ENCODE results near the gene RSRC1. TPM values are rescaled to one million over a fixed set of nuclear protein-coding genes. Genes with fewer than 3 reads are reported as not detected.

RSRC1 gene
- total and polyA plus RNA-seq, 2 of the 8 experiments (the other 6 are each of a cell fraction or from before 2014, with no cell fraction given), result 2.0 to 27.9 TPM

GRCh38 chr3:158233791-158234190 is 123.9 kb downstream of the RSRC1 start:
- Histone ChIP-seq H3K27me3 (replicated peaks in 1 of 4; ENCODE audit: control insufficient read depth in 3 of 4, extremely low read depth in 1 of 4, insufficient read depth in 3 of 4, low read length in 3 of 4) (no peaks in the 10 kb centered on the region), H3K23ac (ENCODE audit: insufficient read length) (no peak overlapping the region), H3K9me3 (ENCODE audit: insufficient read depth in 2 of 2, low read depth in 1 of 2, low read length in 1 of 2) (no peaks in the 10 kb centered on the region), H4K20me1 (replicated peaks in 1 of 2; ENCODE audit: control insufficient read depth in 1 of 2, insufficient read depth in 2 of 2, low read length in 2 of 2) (no peaks in the 10 kb centered on the region), H4K91ac (replicated peaks; ENCODE audit: insufficient read length, low read length) (no peak overlapping the region), H3K18ac (ENCODE audit: extremely low read depth, low read length) (no peak overlapping the region), H3K79me1 (ENCODE audit: low read depth, low read length) (no peaks in the 10 kb centered on the region), H2BK120ac (replicated peaks; ENCODE audit: low read depth, low read length) (no peak overlapping the region), H2AK5ac (ENCODE audit: low read depth, low read length) (no peak overlapping the region), H2BK20ac (ENCODE audit: low read length) (no peak overlapping the region), H3K4me1 (replicated peaks in 1 of 4; ENCODE audit: control insufficient read depth in 3 of 4, insufficient read depth in 4 of 4, low read length in 3 of 4) (no peaks in the 10 kb centered on the region), H4K5ac (ENCODE audit: insufficient read length, low read depth, low read length) (no peak overlapping the region), H3K4me2 (ENCODE audit: insufficient read depth in 1 of 2, low read depth in 2 of 2, low read length in 2 of 2) (no peak overlapping the region), H3K56ac (replicated peaks; ENCODE audit: insufficient read length, low read depth, low read length) (no peak overlapping the region), H4K8ac (ENCODE audit: extremely low read depth, insufficient read depth, low read length) (no peak overlapping the region), H2BK12ac (ENCODE audit: low read depth, low read length) (no peak overlapping the region), H3K36me3 (ENCODE audit: control insufficient read depth in 2 of 4, insufficient read depth in 4 of 4, low read length in 3 of 4) (no peaks in the 10 kb centered on the region), H3K14ac (ENCODE audit: insufficient read length) (no peak overlapping the region), H2BK5ac (ENCODE audit: low read depth, low read length) (no peak overlapping the region), H3K9ac (replicated peaks in 1 of 4; ENCODE audit: extremely low read depth in 1 of 4, low read depth in 3 of 4, low read length in 3 of 4) (no peak overlapping the region), H3K4ac (replicated peaks; ENCODE audit: insufficient read length, low read depth, low read length) (no peak overlapping the region), H2AFZ (ENCODE audit: low read length) (no peak overlapping the region), H3K23me2 (ENCODE audit: low read depth, low read length) (no peaks in the 10 kb centered on the region), H3K4me3 (ENCODE audit: extremely low read depth in 1 of 4, insufficient read depth in 2 of 4, low read depth in 3 of 4, low read length in 4 of 4) (no peak overlapping the region), H2BK15ac (ENCODE audit: low read length) (no peak overlapping the region), H3K27ac (ENCODE audit: low read depth, low read length) (no peak overlapping the region), H3K79me2 (ENCODE audit: control insufficient read depth in 1 of 2, insufficient read depth in 2 of 2, low read length in 2 of 2) (no peaks in the 10 kb centered on the region)
- WGBS, 2 experiments (ENCODE audit: extremely low coverage in 1 of 2, insufficient coverage in 1 of 2, insufficient read length in 1 of 2, insufficient replicate concordance in 2 of 2, low coverage in 1 of 2, low lambda C conversion rate in 2 of 2, missing lambda C conversion rate in 1 of 2), result 89% methylated on average over 1 of the region's 1 CpG; no CpG with 5 or more reads in 1 of the 2 experiments
- DNase-seq (ENCODE audit: low read depth in 1 of 2, low spot score in 2 of 2), result no peak
- FAIRE-seq, result no peak
- ChIA-PET CTCF (ENCODE audit: partially characterized antibody) (no interaction called here), POLR2A (ENCODE audit: partially characterized antibody) (no interaction called here)
- TF ChIP-seq MAX (IDR thresholded peaks at IDR 0.05) (no peak), SIX5 (IDR thresholded peaks at IDR 0.05; ENCODE audit: low read depth, low read length) (no peak), SP1 (IDR thresholded peaks at IDR 0.05; ENCODE audit: low read depth, low read length) (no peak), TEAD4 (IDR thresholded peaks at IDR 0.05; ENCODE audit: low read depth, low read length) (no peak), EP300 (IDR thresholded peaks at IDR 0.05; ENCODE audit: borderline replicate concordance in 1 of 2, low read depth in 2 of 2, low read length in 2 of 2) (no peak), MAFK (IDR thresholded peaks at IDR 0.05; ENCODE audit: low read depth, low read length) (no peak), KDM1A (IDR thresholded peaks at IDR 0.05; ENCODE audit: borderline replicate concordance, low read length) (no peak), USF2 (IDR thresholded peaks at IDR 0.05; ENCODE audit: low read length) (no peak), POU5F1 (IDR thresholded peaks at IDR 0.05; ENCODE audit: low read depth, low read length) (no peak), ASH2L (IDR thresholded peaks at IDR 0.05; ENCODE audit: low read length) (no peak), EZH2 (IDR thresholded peaks at IDR 0.05; ENCODE audit: low read depth, low read length, severe bottlenecking) (no peak), PHF8 (conservative IDR thresholded peaks at IDR 0.05; ENCODE audit: low read depth, low read length) (no peak), HDAC2 (IDR thresholded peaks at IDR 0.05; ENCODE audit: borderline replicate concordance in 1 of 2, low read depth in 2 of 2, low read length in 2 of 2) (no peak)

Data from H1 (cell line).